Islet of Langerhans (tissue), 1 donor: ENCODE data around the gene SRP9.
A peak's percentile ranks its signal among the peaks of the same experiment; 100 is the strongest.

ENCODE experiments used
- FAIRE-seq: peaks from one replicate; lab custom pipeline; 2011; peaks lifted over from hg19 to GRCh38; lab: Jason Lieb, UNC

The SRP9 gene

GRCh38 chr1:225777583-225778336 is at the start of gene SRP9:
SRP9 (plus strand) TSS chr1:225777826; CDS start chr1:225777941, 115 bp downstream.
- peak; percentile 56 for FAIRE-seq

- no peak for FAIRE-seq
Measured at GRCh38 chr1:225731491-225731890, 46.1 kb upstream of the SRP9 start.

- FAIRE-seq: no peak
Measured at GRCh38 chr1:225733254-225733653, 44.4 kb upstream of the SRP9 start.

GRCh38 chr1:225735252-225736149 is 42.1 kb upstream of the SRP9 start:
- FAIRE-seq: no peak

- no peak for FAIRE-seq
Measured at GRCh38 chr1:225736437-225737098, 41.1 kb upstream of the SRP9 start.

- no peak for FAIRE-seq
Measured at GRCh38 chr1:225737161-225737560, 40.5 kb upstream of the SRP9 start.

- no peak for FAIRE-seq
Measured at GRCh38 chr1:225737866-225738265, 39.8 kb upstream of the SRP9 start.

GRCh38 chr1:225738763-225739162 is 38.9 kb upstream of the SRP9 start:
- no peak for FAIRE-seq

- FAIRE-seq: no peak
Measured at GRCh38 chr1:225739542-225740107, 38.0 kb upstream of the SRP9 start.

- no peak for FAIRE-seq
Measured at GRCh38 chr1:225744745-225745144, 32.9 kb upstream of the SRP9 start.

GRCh38 chr1:225745273-225745672 is 32.4 kb upstream of the SRP9 start:
- no peak for FAIRE-seq

- no peak for FAIRE-seq
Measured at GRCh38 chr1:225746361-225747179, 31.1 kb upstream of the SRP9 start.

- FAIRE-seq: no peak
Measured at GRCh38 chr1:225747566-225747965, 30.1 kb upstream of the SRP9 start.

GRCh38 chr1:225748529-225748928 is 29.1 kb upstream of the SRP9 start:
- FAIRE-seq: no peak

GRCh38 chr1:225749706-225750105 is 27.9 kb upstream of the SRP9 start:
- no peak for FAIRE-seq

GRCh38 chr1:225750420-225750819 is 27.2 kb upstream of the SRP9 start:
- no peak for FAIRE-seq

GRCh38 chr1:225750875-225751824 is 26.5 kb upstream of the SRP9 start:
- FAIRE-seq: no peak

- no peak for FAIRE-seq
Measured at GRCh38 chr1:225752245-225752644, 25.4 kb upstream of the SRP9 start.

- no peak for FAIRE-seq
Measured at GRCh38 chr1:225754940-225755641, 22.5 kb upstream of the SRP9 start.
